GM12872 (cell line): Measurements from ENCODE around the gene PACS2.

Source experiments
- CTCF ChIP-seq: IDR thresholded peaks from 3 replicates; pipeline ENCODE4 v1.5.1; 2011; ENCODE audit warnings: low read depth, mild to moderate bottlenecking, low read length, moderate library complexity; ENCODE audit not compliant: insufficient read depth

The PACS2 gene

GRCh38 chr14:105440992-105441391 lies 126.4 kb downstream of the PACS2 start:
- no peak for TF ChIP-seq CTCF

- no peak for TF ChIP-seq CTCF
These were observed 127.6 kb downstream of the PACS2 start for GRCh38 chr14:105442125-105442524.

GRCh38 chr14:105442834-105443233 lies 128.3 kb downstream of the PACS2 start:
- TF ChIP-seq CTCF, result no peak

- no peak for TF ChIP-seq CTCF
These were observed 130.3 kb downstream of the PACS2 start for GRCh38 chr14:105444859-105445258.

- no peak for TF ChIP-seq CTCF
These were observed 130.7 kb downstream of the PACS2 start for GRCh38 chr14:105445290-105445689.

- TF ChIP-seq CTCF, result no peak
These were observed 131.6 kb downstream of the PACS2 start for GRCh38 chr14:105445901-105446845.

- no peak for TF ChIP-seq CTCF
These were observed 132.4 kb downstream of the PACS2 start for GRCh38 chr14:105446971-105447370.
